H1 (cell line): ENCODE measurements around the gene CKM. TPM values are rescaled to one million over a fixed set of nuclear protein-coding genes. Genes with fewer than 3 reads are reported as not detected.

Experiments used
- CTCF ChIA-PET: fragments of 300-600 bp; sonication (Branson Sonifier 250); formaldehyde crosslinking; loops from one replicate; lab custom pipeline; 2021; ENCODE audit not compliant: partially characterized antibody; lab: Charles Lee
- POLR2A ChIA-PET: fragments of 300-600 bp; sonication (Branson Sonifier 250); formaldehyde crosslinking; loops from one replicate; lab custom pipeline; 2021; ENCODE audit warnings: inconsistent platforms; ENCODE audit not compliant: partially characterized antibody; lab: Charles Lee
- DNase-seq, 2 experiments: peaks; one replicate each; pipeline versions ENCODE4 v3.0.0 to v3.0.0-alpha.2; 2010 to 2022; ENCODE audit warnings: low spot score in 2 of 2, low read depth in 1 of 2, mixed read lengths in 1 of 2
- FAIRE-seq: peaks from 2 replicates; lab custom pipeline; 2011; peaks lifted over from hg19 to GRCh38; lab: Jason Lieb, UNC
- H2AFZ ChIP-seq: 2 replicates; pipeline ENCODE4 v1.8.1; 2012; ENCODE audit warnings: low read length, inconsistent platforms
- H2AK5ac ChIP-seq: 2 replicates; pipeline ENCODE4 v1.6.1; 2013; ENCODE audit warnings: low read depth, low read length
- H2BK120ac ChIP-seq: replicated peaks from 2 replicates; pipeline ENCODE3; 2013; ENCODE audit warnings: low read depth, low read length, inconsistent platforms
- H2BK12ac ChIP-seq: 2 replicates; pipeline ENCODE4 v1.6.1; 2013; ENCODE audit warnings: low read depth, low read length
- H2BK15ac ChIP-seq: 2 replicates; pipeline ENCODE4 v1.6.1; 2013; ENCODE audit warnings: low read length
- H2BK20ac ChIP-seq: 2 replicates; pipeline ENCODE4 v1.6.1; 2013; ENCODE audit warnings: low read length
- H2BK5ac ChIP-seq: 2 replicates; pipeline ENCODE4 v1.6.1; 2013; ENCODE audit warnings: low read depth, low read length
- H3K14ac ChIP-seq: 2 replicates; pipeline ENCODE4 v1.6.1; 2013; ENCODE audit warnings: inconsistent platforms; ENCODE audit not compliant: insufficient read length
- H3K18ac ChIP-seq: 2 replicates; pipeline ENCODE4 v1.6.1; 2013; ENCODE audit warnings: low read length; ENCODE audit errors: extremely low read depth
- H3K23ac ChIP-seq: 2 replicates; pipeline ENCODE4 v1.6.1; 2013; ENCODE audit warnings: inconsistent platforms; ENCODE audit not compliant: insufficient read length
- H3K23me2 ChIP-seq: 2 replicates; pipeline ENCODE4 v1.6.1; 2013; ENCODE audit warnings: low read depth, low read length
- H3K27ac ChIP-seq: 2 replicates; pipeline ENCODE4 v1.6.1; 2011; ENCODE audit warnings: low read depth, low read length, inconsistent platforms
- H3K27me3 ChIP-seq, 4 experiments: replicated peaks in 1 of 4; 1 replicate in 1 of 4; 2 replicates in 3 of 4; pipeline versions ENCODE4 v1.6.1 to v1.8.1; 2011 to 2013; ENCODE audit warnings: low read length in 3 of 4, mild to moderate bottlenecking in 3 of 4, inconsistent platforms in 2 of 4, mixed read lengths in 2 of 4, moderate library complexity in 1 of 4; ENCODE audit not compliant: control insufficient read depth in 3 of 4, insufficient read depth in 3 of 4; ENCODE audit errors: extremely low read depth in 1 of 4
- H3K36me3 ChIP-seq, 4 experiments: 2 replicates each; pipeline versions ENCODE4 v1.6.1 to v1.8.1; 2011 to 2013; ENCODE audit warnings: mild to moderate bottlenecking in 4 of 4, low read length in 3 of 4, moderate library complexity in 2 of 4, control low read depth in 1 of 4, inconsistent platforms in 1 of 4; ENCODE audit not compliant: insufficient read depth in 4 of 4, control insufficient read depth in 2 of 4
- H3K4ac ChIP-seq: replicated peaks from 2 replicates; pipeline ENCODE3; 2013; ENCODE audit warnings: low read length, low read depth, mixed read lengths, inconsistent platforms; ENCODE audit not compliant: insufficient read length
- H3K4me1 ChIP-seq, 4 experiments: replicated peaks in 1 of 4; 1 replicate in 1 of 4; 2 replicates in 3 of 4; pipeline versions ENCODE4 v1.6.1 to v1.8.1; 2011 to 2013; ENCODE audit warnings: low read length in 3 of 4, inconsistent platforms in 2 of 4, mixed read lengths in 1 of 4; ENCODE audit not compliant: insufficient read depth in 4 of 4, control insufficient read depth in 3 of 4
- H3K4me2 ChIP-seq, 2 experiments: 2 replicates each; pipeline versions ENCODE4 v1.6.1 to v1.8.1; 2011 to 2013; ENCODE audit warnings: low read depth in 2 of 2, low read length in 2 of 2, control low read depth in 1 of 2, inconsistent platforms in 1 of 2, mild to moderate bottlenecking in 1 of 2; ENCODE audit not compliant: insufficient read depth in 1 of 2
- H3K4me3 ChIP-seq, 4 experiments: fragments of 200-600, 300-600 bp in 1 of 4; sonication (generic), shearing (Covaris generic), sonication (Bioruptor Twin) in 1 of 4; 2 replicates each; pipeline versions ENCODE4 v1.5.1 to v1.8.1; 2011 to 2016; ENCODE audit warnings: low read length in 4 of 4, low read depth in 3 of 4, control low read depth in 2 of 4, inconsistent platforms in 2 of 4, mild to moderate bottlenecking in 2 of 4, mixed read lengths in 1 of 4, moderate library complexity in 1 of 4; ENCODE audit not compliant: insufficient read depth in 2 of 4; ENCODE audit errors: extremely low read depth in 1 of 4
- H3K56ac ChIP-seq: replicated peaks from 2 replicates; pipeline ENCODE3; 2013; ENCODE audit warnings: low read depth, mild to moderate bottlenecking, mixed read lengths, low read length, inconsistent platforms; ENCODE audit not compliant: insufficient read length
- H3K79me1 ChIP-seq: 2 replicates; pipeline ENCODE4 v1.6.1; 2013; ENCODE audit warnings: low read depth, low read length, control low read depth
- H3K79me2 ChIP-seq, 2 experiments: 2 replicates each; pipeline versions ENCODE4 v1.6.1 to v1.8.1; 2012 to 2013; ENCODE audit warnings: low read length in 2 of 2, mild to moderate bottlenecking in 2 of 2, inconsistent platforms in 1 of 2; ENCODE audit not compliant: insufficient read depth in 2 of 2, control insufficient read depth in 1 of 2
- H3K9ac ChIP-seq, 4 experiments: replicated peaks in 1 of 4; 1 replicate in 1 of 4; 2 replicates in 3 of 4; pipeline versions ENCODE4 v1.6.1 to v1.8.1; 2011 to 2013; ENCODE audit warnings: low read depth in 3 of 4, low read length in 3 of 4, control low read depth in 2 of 4, mild to moderate bottlenecking in 2 of 4, moderate library complexity in 2 of 4, inconsistent platforms in 1 of 4; ENCODE audit errors: extremely low read depth in 1 of 4
- H3K9me3 ChIP-seq, 2 experiments: 2 replicates each; pipeline versions ENCODE4 v1.6.1 to v1.8.1; 2012 to 2013; ENCODE audit warnings: mild to moderate bottlenecking in 2 of 2, moderate library complexity in 2 of 2, control low read depth in 1 of 2, inconsistent platforms in 1 of 2, low read depth in 1 of 2, low read length in 1 of 2, mixed read lengths in 1 of 2; ENCODE audit not compliant: insufficient read depth in 2 of 2
- H4K20me1 ChIP-seq, 2 experiments: replicated peaks in 1 of 2; 2 replicates each; pipeline versions ENCODE3 to v1.8.1; 2011 to 2013; ENCODE audit warnings: inconsistent platforms in 2 of 2, low read length in 2 of 2, mild to moderate bottlenecking in 1 of 2; ENCODE audit not compliant: insufficient read depth in 2 of 2, control insufficient read depth in 1 of 2
- H4K5ac ChIP-seq: 2 replicates; pipeline ENCODE4 v1.6.1; 2013; ENCODE audit warnings: low read length, low read depth, mixed read lengths, inconsistent platforms; ENCODE audit not compliant: insufficient read length
- H4K8ac ChIP-seq: 2 replicates; pipeline ENCODE4 v1.8.0; 2013; ENCODE audit warnings: mild to moderate bottlenecking, moderate library complexity, low read length, inconsistent platforms; ENCODE audit not compliant: insufficient read depth; ENCODE audit errors: extremely low read depth
- H4K91ac ChIP-seq: replicated peaks from 2 replicates; pipeline ENCODE3; 2013; ENCODE audit warnings: low read length, mixed read lengths, inconsistent platforms; ENCODE audit not compliant: insufficient read length
- ATF3 ChIP-seq: IDR thresholded peaks from 2 replicates; pipeline ENCODE4 v1.6.1; 2011; ENCODE audit warnings: low read depth, mild to moderate bottlenecking, low read length; ENCODE audit not compliant: insufficient read depth
- BCL11A ChIP-seq, 2 experiments: IDR thresholded peaks; one replicate each; pipeline ENCODE4 v1.6.1; 2011; ENCODE audit warnings: low read depth in 2 of 2, low read length in 2 of 2, mild to moderate bottlenecking in 2 of 2
- CEBPB ChIP-seq: IDR thresholded peaks from 2 replicates; pipeline ENCODE4 v1.6.1; 2012; ENCODE audit warnings: low read depth, low read length
- EP300 ChIP-seq, 2 experiments: IDR thresholded peaks; 1 replicate in 1 of 2; 2 replicates in 1 of 2; pipeline ENCODE4 v1.6.1; 2011 to 2012; ENCODE audit warnings: low read depth in 2 of 2, low read length in 2 of 2, mild to moderate bottlenecking in 2 of 2, borderline replicate concordance in 1 of 2, inconsistent platforms in 1 of 2, moderate library complexity in 1 of 2
- GABPA ChIP-seq: IDR thresholded peaks from 2 replicates; pipeline ENCODE4 v1.6.1; 2011; ENCODE audit warnings: mild to moderate bottlenecking, low read length, moderate library complexity, borderline replicate concordance; ENCODE audit not compliant: insufficient read depth
- HDAC2 ChIP-seq, 2 experiments: fragments of 300-600 bp in 1 of 2; sonication (generic) in 1 of 2; IDR thresholded peaks; 2 replicates each; pipeline ENCODE4 v1.6.1; 2011 to 2012; ENCODE audit warnings: low read depth in 2 of 2, low read length in 2 of 2, mild to moderate bottlenecking in 2 of 2, moderate library complexity in 2 of 2, borderline replicate concordance in 1 of 2, inconsistent platforms in 1 of 2
- HDAC6 ChIP-seq: IDR thresholded peaks from one replicate; pipeline ENCODE4 v1.7.1; 2012; ENCODE audit warnings: low read depth, mild to moderate bottlenecking, inconsistent platforms, low read length, moderate library complexity
- JUND ChIP-seq: IDR thresholded peaks from 2 replicates; pipeline ENCODE4 v1.6.1; 2011; ENCODE audit warnings: mild to moderate bottlenecking, improper control_type of control experiment, low read length
- KDM1A ChIP-seq: fragments of 200-600, 300-600 bp; sonication (generic); IDR thresholded peaks from 2 replicates; pipeline ENCODE4 v1.7.1; 2016; ENCODE audit warnings: mild to moderate bottlenecking, low read length, borderline replicate concordance
- NRF1 ChIP-seq: IDR thresholded peaks from 2 replicates; pipeline ENCODE4 v1.6.1; 2011; ENCODE audit warnings: mild to moderate bottlenecking, low read depth, low read length, improper control_type of control experiment
- POLR2AphosphoS5 ChIP-seq: IDR thresholded peaks from 2 replicates; pipeline ENCODE4 v1.6.1; 2011; ENCODE audit warnings: low read depth, low read length
- SIRT6 ChIP-seq: IDR thresholded peaks from one replicate; pipeline ENCODE4 v1.7.1; 2012; ENCODE audit warnings: low read length, inconsistent platforms
- SRF ChIP-seq: IDR thresholded peaks from 2 replicates; pipeline ENCODE4 v1.6.1; 2011; ENCODE audit warnings: mild to moderate bottlenecking, low read depth, low read length, moderate library complexity
- WGBS, 2 experiments: shearing (Covaris generic) in 1 of 2; methylation state at CpG; one replicate each; pipeline versions ENCODE4 v1.1.6 to v1.1.7; 2013 to 2015; ENCODE audit warnings: low lambda C conversion rate in 2 of 2, mixed read lengths in 2 of 2, inconsistent platforms in 1 of 2, low coverage in 1 of 2, missing lambda C conversion rate in 1 of 2; ENCODE audit not compliant: insufficient replicate concordance in 2 of 2, insufficient coverage in 1 of 2, insufficient read length in 1 of 2; ENCODE audit errors: extremely low coverage in 1 of 2, missing lambda C conversion rate in 1 of 2; 5-methylcytosine and 5-hydroxymethylcytosine counted together
- polyA plus RNA-seq, 7 experiments: library from polyadenylated mRNA; depleted of rRNA in 3 of 7; stranded (reverse) in 5 of 7; unstranded in 2 of 7; fragments of >200 nt in 5 of 7; fragments of 200-250 nt in 2 of 7; gene quantifications; 1 replicate in 5 of 7; 2 replicates in 1 of 7; 4 replicates in 1 of 7; pipeline versions ENCODE4 v1.2.1 to v1.2.3, GENCODE V29; 2011 to 2013; ENCODE audit warnings: missing spikeins in 2 of 7, mixed read lengths in 2 of 7
- total RNA-seq: library from RNA; stranded (reverse); fragmentation: NEBNext Ultra II Directional; extraction: Animal tissue kit (Norgen Biotek cat#: 25700); gene quantifications from 2 replicates; pipeline ENCODE4 v1.2.1, GENCODE V29; 2021

The CKM gene
- total and polyA plus RNA-seq, 2 of the 8 experiments (the other 6 are each of a cell fraction or from before 2014, with no cell fraction given) = 0.08 TPM; not detected in 1

- Histone ChIP-seq H3K36me3 (peaks cover 20 to 71% (median 50%) of the 10 kb centered on the region in 4 experiments), H3K9ac (no peak overlapping the region), H2BK5ac (no peak overlapping the region), H4K20me1 (peaks cover 0 to 27% of the 10 kb centered on the region in 2 experiments), H3K4me2 (no peak overlapping the region), H3K23me2 (no peaks in the 10 kb centered on the region), H2BK120ac (no peak overlapping the region), H3K14ac (no peak overlapping the region), H3K27me3 (no peaks in the 10 kb centered on the region), H3K27ac (no peak overlapping the region), H3K23ac (no peak overlapping the region), H2AFZ (no peak overlapping the region), H2AK5ac (no peak overlapping the region), H3K4me3 (no peak overlapping the region), H4K91ac (no peak overlapping the region), H3K4ac (no peak overlapping the region), H3K79me1 (peaks cover 6% of the 10 kb centered on the region; the same call in 1 of the 2 replicates), H3K79me2 (no peaks in the 10 kb centered on the region), H2BK20ac (no peak overlapping the region), H3K9me3 (no peaks in the 10 kb centered on the region), H2BK12ac (no peak overlapping the region), H3K18ac (no peak overlapping the region), H4K8ac (no peak overlapping the region), H2BK15ac (no peak overlapping the region), H3K56ac (no peak overlapping the region), H4K5ac (no peak overlapping the region), H3K4me1 (no peaks in the 10 kb centered on the region)
- DNase-seq (no peak), FAIRE-seq (no peak)
- 91% methylated on average over 12 of the region's 12 CpGs; no CpG with 5 or more reads in 1 of the 2 experiments for WGBS, 2 experiments
- ChIA-PET CTCF (interaction anchor here (1.3 kb wide), 1 partner anchor 14 kb away, joined by 3 read pairs; no protein-coding TSS in a partner anchor), POLR2A (interaction anchor here (0.9 to 4.9 kb wide), 5 partner anchors 8 to 52 kb away, joined by 3 to 25 read pairs (median 5); partner anchors contain the start of gene ERCC2)
- no peak for TF ChIP-seq HDAC2 (IDR thresholded peaks at IDR 0.05; ENCODE audit: borderline replicate concordance in 1 of 2, low read depth in 2 of 2, low read length in 2 of 2)
- TF ChIP-seq NRF1 = no peak
- TF ChIP-seq SRF = no peak
- no peak for TF ChIP-seq EP300 (IDR thresholded peaks at IDR 0.05; ENCODE audit: borderline replicate concordance in 1 of 2, low read depth in 2 of 2, low read length in 2 of 2)
- no peak for TF ChIP-seq HDAC6
- no peak for TF ChIP-seq SIRT6
- no peak for TF ChIP-seq POLR2AphosphoS5
- no peak for TF ChIP-seq CEBPB
- no peak for TF ChIP-seq ATF3
- no peak for TF ChIP-seq KDM1A
- no peak for TF ChIP-seq GABPA
- TF ChIP-seq JUND = no peak
- no peak for TF ChIP-seq BCL11A (IDR thresholded peaks at IDR 0.05; ENCODE audit: low read depth in 2 of 2, low read length in 2 of 2)
Measured at GRCh38 chr19:45358213-45358792, 35.6 kb upstream of the CKM start.
